Caco-2 (cell line): ENCODE results near the gene KRT3. TPM values are rescaled to one million over a fixed set of nuclear protein-coding genes. Genes with fewer than 3 reads are reported as not detected.

ENCODE experiments used
- BruUV-seq: library from RNA; stranded (reverse); fragments of 400-500 nt; replicated peaks from 2 replicates; lab custom pipeline; 2021; lab: Mats Ljungman, UMichigan
- CTCF ChIA-PET: fragments of 300-600 bp; sonication (Branson Sonifier 250); formaldehyde crosslinking; loops from one replicate; lab custom pipeline; 2022; ENCODE audit warnings: antibody characterized with exemption; lab: Charles Lee
- POLR2A ChIA-PET: fragments of 300-600 bp; sonication (Branson Sonifier 250); formaldehyde crosslinking; loops from one replicate; lab custom pipeline; 2022; ENCODE audit warnings: antibody characterized with exemption; lab: Charles Lee
- DNase-seq, 2 experiments: peaks; one replicate each; pipeline versions ENCODE4 v3.0.0 to v3.0.0-alpha.2; 2020 to 2022
- H3K27me3 ChIP-seq: replicated peaks from 2 replicates; pipeline ENCODE4 v1.6.0; 2011; ENCODE audit warnings: low read length; ENCODE audit not compliant: control insufficient read depth, insufficient read depth
- H3K36me3 ChIP-seq: 2 replicates; pipeline ENCODE4 v1.5.1; 2011; ENCODE audit warnings: low read length; ENCODE audit not compliant: control insufficient read depth, insufficient read depth
- H3K4me1 ChIP-seq: fragments of 250-450 bp; sonication (Bioruptor Pico); 2 replicates; pipeline ENCODE4 v1.5.1; 2020; ENCODE audit warnings: mild to moderate bottlenecking
- H3K4me3 ChIP-seq: 2 replicates; pipeline ENCODE4 v1.5.1; 2011; ENCODE audit warnings: low read depth, mild to moderate bottlenecking, control low read depth, low read length
- H3K9me3 ChIP-seq: fragments of 250-450 bp; sonication (Bioruptor Pico); 2 replicates; pipeline ENCODE4 v1.5.1; 2020; ENCODE audit warnings: mild to moderate bottlenecking, moderate library complexity
- H3K27ac Mint-ChIP-seq: one replicate; pipeline ENCODE4 v1.8.0; 2022; ENCODE audit warnings: mixed read lengths; ENCODE audit not compliant: unreplicated experiment
- H3K27me3 Mint-ChIP-seq: one replicate; pipeline ENCODE4 v1.8.0; 2022; ENCODE audit warnings: mixed read lengths; ENCODE audit not compliant: insufficient read depth, unreplicated experiment
- H3K36me3 Mint-ChIP-seq: one replicate; pipeline ENCODE4 v1.8.0; 2022; ENCODE audit warnings: mild to moderate bottlenecking, mixed read lengths; ENCODE audit not compliant: insufficient read depth, unreplicated experiment
- H3K4me1 Mint-ChIP-seq: one replicate; pipeline ENCODE4 v1.8.0; 2022; ENCODE audit warnings: low read depth, mixed read lengths; ENCODE audit not compliant: unreplicated experiment
- H3K4me3 Mint-ChIP-seq: one replicate; pipeline ENCODE4 v1.8.0; 2022; ENCODE audit warnings: mild to moderate bottlenecking, moderate library complexity, mixed read lengths; ENCODE audit not compliant: unreplicated experiment
- H3K9me3 Mint-ChIP-seq: one replicate; pipeline ENCODE4 v1.8.0; 2022; ENCODE audit warnings: mixed read lengths; ENCODE audit not compliant: unreplicated experiment
- CTCF ChIP-seq, 2 experiments: fragments of 200-600 bp in 1 of 2; IDR thresholded peaks; 1 replicate in 1 of 2; 2 replicates in 1 of 2; pipeline versions ENCODE4 v1.5.1 to v1.8.0; 2011 to 2022; ENCODE audit warnings: antibody characterized with exemption in 1 of 2, control low read depth in 1 of 2, inconsistent platforms in 1 of 2, low read depth in 1 of 2, low read length in 1 of 2, mild to moderate bottlenecking in 1 of 2, moderate library complexity in 1 of 2; ENCODE audit not compliant: insufficient read depth in 1 of 2, severe bottlenecking in 1 of 2, unreplicated experiment in 1 of 2
- intact Hi-C: fragments of 100-400 bp; cut with micrococcal nuclease; formaldehyde crosslinking; loops from one replicate; pipeline ENCODE4 v1.10.0; 2022; ENCODE audit not compliant: unreplicated experiment
- total RNA-seq: library from RNA; stranded (reverse); gene quantifications from 2 replicates; pipeline ENCODE4 v1.2.3, GENCODE V29; 2022

The KRT3 gene
- total RNA-seq, 1 experiment from 2014 or later, result not detected

- TF ChIP-seq CTCF (IDR thresholded peaks at IDR 0.05; ENCODE audit: insufficient read depth in 1 of 2, low read depth in 1 of 2, low read length in 1 of 2, severe bottlenecking in 1 of 2, unreplicated experiment in 1 of 2), result no peak
- DNase-seq, result no peak
- CTCF ChIA-PET, result no interaction called here
- Mint-ChIP-seq H3K27ac (no peak overlapping the region), H3K27me3 (peaks cover 7% of the 10 kb centered on the region), H3K36me3 (no peaks in the 10 kb centered on the region), H3K9me3 (no peaks in the 10 kb centered on the region), H3K4me1 (no peaks in the 10 kb centered on the region), H3K4me3 (no peak overlapping the region)
- no peaks in the 10 kb centered on the region for H3K36me3 ChIP-seq
- no peaks in the 10 kb centered on the region for H3K9me3 ChIP-seq
- intact Hi-C loops, result no loop called here
- no TSS peak for BruUV-seq
- H3K4me1 ChIP-seq, result no peaks in the 10 kb centered on the region
- H3K27me3 ChIP-seq, result no peaks in the 10 kb centered on the region
- POLR2A ChIA-PET, result no interaction called here
- no peak overlapping the region for H3K4me3 ChIP-seq
Observed at GRCh38 chr12:52740584-52740983, 55.3 kb downstream of the KRT3 start.

GRCh38 chr12:52739963-52740362 lies 56.0 kb downstream of the KRT3 start:
- H3K4me3 ChIP-seq, result no peak overlapping the region
- no peaks in the 10 kb centered on the region for H3K4me1 Mint-ChIP-seq
- no peak overlapping the region for H3K27ac Mint-ChIP-seq
- BruUV-seq, result no TSS peak
- peaks cover 10% of the 10 kb centered on the region for H3K27me3 Mint-ChIP-seq
- H3K36me3 Mint-ChIP-seq, result no peaks in the 10 kb centered on the region
- POLR2A ChIA-PET, result no interaction called here
- H3K4me3 Mint-ChIP-seq, result no peak overlapping the region
- no peaks in the 10 kb centered on the region for H3K27me3 ChIP-seq
- TF ChIP-seq CTCF (IDR thresholded peaks at IDR 0.05; ENCODE audit: insufficient read depth in 1 of 2, low read depth in 1 of 2, low read length in 1 of 2, severe bottlenecking in 1 of 2, unreplicated experiment in 1 of 2), result no peak
- H3K4me1 ChIP-seq, result no peaks in the 10 kb centered on the region
- no peak for DNase-seq
- CTCF ChIA-PET, result no interaction called here
- H3K36me3 ChIP-seq, result no peaks in the 10 kb centered on the region
- H3K9me3 ChIP-seq, result no peaks in the 10 kb centered on the region
- intact Hi-C loops, result no loop called here
- H3K9me3 Mint-ChIP-seq, result no peaks in the 10 kb centered on the region

Other genes starting within 250 kb of the KRT3 start
- gene KRT71, start 243.0 kb downstream of the KRT3 start, total RNA-seq, result 1.2 and 1.5 TPM in 2 replicates
- not detected in 2 replicates for gene KRT74, start 222.3 kb downstream of the KRT3 start, total RNA-seq
- not detected in 2 replicates for gene KRT72, start 194.7 kb downstream of the KRT3 start, total RNA-seq
- gene KRT73, start 177.6 kb downstream of the KRT3 start, total RNA-seq, result not detected in 2 replicates
- gene KRT2, start 143.9 kb downstream of the KRT3 start, total RNA-seq, result not detected in 2 replicates
- 0.20 TPM in 1 of 2 replicates, not detected in the other for gene KRT1, start 115.7 kb downstream of the KRT3 start, total RNA-seq
- not detected in 2 replicates for gene KRT77, start 92.6 kb downstream of the KRT3 start, total RNA-seq
- gene KRT76, start 18.8 kb downstream of the KRT3 start, total RNA-seq, result not detected in 2 replicates
- gene KRT4, start 18.0 kb upstream of the KRT3 start, total RNA-seq, result 3.4 and 5.2 TPM in 2 replicates
- gene KRT79, start 38.2 kb upstream of the KRT3 start, total RNA-seq, result not detected in 2 replicates
- gene KRT78, start 52.9 kb upstream of the KRT3 start, total RNA-seq, result not detected in 2 replicates
- gene KRT8, start 109.0 kb upstream of the KRT3 start, total RNA-seq, result 3,707 and 3,725 TPM in 2 replicates
- 2,564 and 2,674 TPM in 2 replicates for gene KRT18, start 153.0 kb upstream of the KRT3 start, total RNA-seq
- 445 and 452 TPM in 2 replicates for gene EIF4B, start 210.3 kb upstream of the KRT3 start, total RNA-seq